Activated naive CD4-positive, alpha-beta T cell treated with anti-CD3 and anti-CD28 coated beads, Interleukin-2, amount 50 U/mL, for 24 hours (primary cell): ENCODE data around the gene CELA1.
"Not testable (repeated sequence)": the region's sequence is repeated elsewhere in the genome, so short reads cannot be mapped to it uniquely, and the experiment has no call there.

ENCODE experiments used
- H3K27ac Mint-ChIP-seq: one replicate; pipeline ENCODE4 v1.8.0; 2021; ENCODE audit warnings: mild to moderate bottlenecking, mixed read lengths
- H3K27me3 Mint-ChIP-seq: one replicate; pipeline ENCODE4 v1.8.0; 2021; ENCODE audit warnings: mixed read lengths
- H3K36me3 Mint-ChIP-seq: one replicate; pipeline ENCODE4 v1.8.0; 2021; ENCODE audit warnings: mixed read lengths
- H3K4me1 Mint-ChIP-seq: one replicate; pipeline ENCODE4 v1.8.0; 2021; ENCODE audit warnings: mixed read lengths
- H3K4me3 Mint-ChIP-seq: one replicate; pipeline ENCODE4 v1.8.0; 2021; ENCODE audit warnings: mild to moderate bottlenecking, mixed read lengths
- H3K9me3 Mint-ChIP-seq: one replicate; pipeline ENCODE4 v1.8.0; 2021; ENCODE audit warnings: mixed read lengths

Gene CELA1

GRCh38 chr12:51337336-51337735 lies 9.1 kb downstream of the CELA1 start:
- H3K36me3 Mint-ChIP-seq, H3K4me3 Mint-ChIP-seq: not testable (repeated sequence)
- peaks cover 24% of the 10 kb centered on the region for H3K4me1 Mint-ChIP-seq

GRCh38 chr12:51335931-51336330 lies 10.5 kb downstream of the CELA1 start:
- H3K36me3 Mint-ChIP-seq: no peaks in the 10 kb centered on the region
- no peaks in the 10 kb centered on the region for H3K9me3 Mint-ChIP-seq
- H3K27ac Mint-ChIP-seq: no peak overlapping the region
- no peaks in the 10 kb centered on the region for H3K27me3 Mint-ChIP-seq
- no peak overlapping the region for H3K4me3 Mint-ChIP-seq
- H3K4me1 Mint-ChIP-seq: peaks cover 22% of the 10 kb centered on the region

More at GRCh38 chr12:51337336-51337735, 9.1 kb downstream of the CELA1 start:
- not testable (repeated sequence) for H3K27ac Mint-ChIP-seq, H3K9me3 Mint-ChIP-seq, H3K27me3 Mint-ChIP-seq

- Mint-ChIP-seq H3K4me3 (no peak overlapping the region), H3K4me1 (peaks cover 28% of the 10 kb centered on the region), H3K9me3 (no peaks in the 10 kb centered on the region), H3K27ac (peak overlapping the region; percentile 23), H3K36me3 (no peaks in the 10 kb centered on the region), H3K27me3 (no peaks in the 10 kb centered on the region)
These were observed 11.7 kb downstream of the CELA1 start for GRCh38 chr12:51334764-51335163.

GRCh38 chr12:51333536-51333935 lies 12.9 kb downstream of the CELA1 start:
- peak overlapping the region; percentile 56 for H3K27ac Mint-ChIP-seq

GRCh38 chr12:51330186-51330585 lies 16.3 kb downstream of the CELA1 start:
- Mint-ChIP-seq H3K4me1 (peaks cover 64% of the 10 kb centered on the region), H3K27me3 (no peaks in the 10 kb centered on the region), H3K4me3 (peak overlapping the region; percentile 67), H3K9me3 (no peaks in the 10 kb centered on the region), H3K27ac (peak overlapping the region; percentile 89), H3K36me3 (no peaks in the 10 kb centered on the region)

More at GRCh38 chr12:51333536-51333935, 12.9 kb downstream of the CELA1 start:
- H3K36me3 Mint-ChIP-seq: no peaks in the 10 kb centered on the region
- no peaks in the 10 kb centered on the region for H3K27me3 Mint-ChIP-seq
- H3K9me3 Mint-ChIP-seq: no peaks in the 10 kb centered on the region
- no peak overlapping the region for H3K4me3 Mint-ChIP-seq
- peaks cover 35% of the 10 kb centered on the region for H3K4me1 Mint-ChIP-seq

- H3K36me3 Mint-ChIP-seq: no peaks in the 10 kb centered on the region
- H3K4me3 Mint-ChIP-seq: peak overlapping the region; percentile 67
- no peaks in the 10 kb centered on the region for H3K27me3 Mint-ChIP-seq
- peaks cover 65% of the 10 kb centered on the region for H3K4me1 Mint-ChIP-seq
- peak overlapping the region; percentile 96 for H3K27ac Mint-ChIP-seq
- H3K9me3 Mint-ChIP-seq: no peaks in the 10 kb centered on the region
These were observed 16.7 kb downstream of the CELA1 start for GRCh38 chr12:51329742-51330141.

- Mint-ChIP-seq H3K4me1 (peaks cover 70% of the 10 kb centered on the region), H3K36me3 (no peaks in the 10 kb centered on the region), H3K4me3 (no peak overlapping the region), H3K27ac (peak overlapping the region; percentile 91), H3K9me3 (no peaks in the 10 kb centered on the region), H3K27me3 (no peaks in the 10 kb centered on the region)
These were observed 17.9 kb downstream of the CELA1 start for GRCh38 chr12:51328587-51328986.

- Mint-ChIP-seq H3K4me3 (peak overlapping the region; percentile 66), H3K27ac (peak overlapping the region; percentile 97), H3K9me3 (no peaks in the 10 kb centered on the region), H3K36me3 (peaks cover 3% of the 10 kb centered on the region), H3K4me1 (peaks cover 87% of the 10 kb centered on the region), H3K27me3 (no peaks in the 10 kb centered on the region)
These were observed 19.6 kb downstream of the CELA1 start for GRCh38 chr12:51326698-51327439.

- no peaks in the 10 kb centered on the region for H3K27me3 Mint-ChIP-seq
- H3K4me3 Mint-ChIP-seq: peak overlapping the region; percentile 79
- peaks cover 93% of the 10 kb centered on the region for H3K4me1 Mint-ChIP-seq
- no peaks in the 10 kb centered on the region for H3K9me3 Mint-ChIP-seq
- peaks cover 9% of the 10 kb centered on the region for H3K36me3 Mint-ChIP-seq
- H3K27ac Mint-ChIP-seq: peak overlapping the region; percentile 94
These were observed 21.5 kb downstream of the CELA1 start for GRCh38 chr12:51324953-51325352.

- peaks cover 93% of the 10 kb centered on the region for H3K4me1 Mint-ChIP-seq
- no peaks in the 10 kb centered on the region for H3K9me3 Mint-ChIP-seq
- H3K27me3 Mint-ChIP-seq: no peaks in the 10 kb centered on the region
- H3K27ac Mint-ChIP-seq: peak within 1 kb of the TSS; percentile 95
- peak within 1 kb of the TSS; percentile 96 for H3K4me3 Mint-ChIP-seq
- peaks cover 9% of the 10 kb centered on the region for H3K36me3 Mint-ChIP-seq
These were observed 22.2 kb downstream of the CELA1 start, which contains the start of gene BIN2 for GRCh38 chr12:51323966-51324895. Gene BIN2 (minus strand): TSS chr12:51324174. CDS start chr12:51324102, 72 bp downstream.

- H3K36me3 Mint-ChIP-seq: peaks cover 12% of the 10 kb centered on the region
- H3K27me3 Mint-ChIP-seq: no peaks in the 10 kb centered on the region
- H3K9me3 Mint-ChIP-seq: no peaks in the 10 kb centered on the region
- peak overlapping the region; percentile 95 for H3K27ac Mint-ChIP-seq
- H3K4me3 Mint-ChIP-seq: peak overlapping the region; percentile 96
- H3K4me1 Mint-ChIP-seq: peaks cover 93% of the 10 kb centered on the region
These were observed 23.0 kb downstream of the CELA1 start for GRCh38 chr12:51323317-51323960.

- Mint-ChIP-seq H3K27me3 (no peaks in the 10 kb centered on the region), H3K4me1 (peaks cover 93% of the 10 kb centered on the region), H3K36me3 (peaks cover 12% of the 10 kb centered on the region), H3K9me3 (no peaks in the 10 kb centered on the region), H3K4me3 (peak overlapping the region; percentile 96), H3K27ac (peak overlapping the region; percentile 95)
These were observed 24.0 kb downstream of the CELA1 start for GRCh38 chr12:51322452-51322851.

GRCh38 chr12:51321882-51322281 lies 24.6 kb downstream of the CELA1 start:
- Mint-ChIP-seq H3K27me3 (no peaks in the 10 kb centered on the region), H3K36me3 (peaks cover 14% of the 10 kb centered on the region), H3K4me1 (peaks cover 93% of the 10 kb centered on the region), H3K27ac (peak overlapping the region; percentile 88), H3K4me3 (peak overlapping the region; percentile 96), H3K9me3 (no peaks in the 10 kb centered on the region)

- H3K27ac Mint-ChIP-seq: peak overlapping the region; percentile 88
- H3K27me3 Mint-ChIP-seq: no peaks in the 10 kb centered on the region
- H3K4me3 Mint-ChIP-seq: peak overlapping the region; percentile 96
- H3K4me1 Mint-ChIP-seq: peaks cover 93% of the 10 kb centered on the region
- no peaks in the 10 kb centered on the region for H3K9me3 Mint-ChIP-seq
- H3K36me3 Mint-ChIP-seq: peaks cover 19% of the 10 kb centered on the region
These were observed 25.7 kb downstream of the CELA1 start for GRCh38 chr12:51320695-51321320.

- H3K27ac Mint-ChIP-seq: peak overlapping the region; percentile 88
- H3K36me3 Mint-ChIP-seq: peaks cover 20% of the 10 kb centered on the region
- no peaks in the 10 kb centered on the region for H3K27me3 Mint-ChIP-seq
- peaks cover 93% of the 10 kb centered on the region for H3K4me1 Mint-ChIP-seq
- no peaks in the 10 kb centered on the region for H3K9me3 Mint-ChIP-seq
- H3K4me3 Mint-ChIP-seq: peak overlapping the region; percentile 96
These were observed 26.2 kb downstream of the CELA1 start for GRCh38 chr12:51320311-51320694.
